C4-2B (cell line): ENCODE results near the gene CDIPT.

Experiments used
- H3K27ac ChIP-seq: fragments of 450-650 bp; 2 replicates; pipeline ENCODE4 v1.5.1; 2017
- ZFX ChIP-seq: fragments of 450-650 bp; IDR thresholded peaks from 2 replicates; pipeline ENCODE4 v1.6.1; 2017
- TF ChIP-seq, protein P1 (sequence below): fragments of 450-650 bp; conservative IDR thresholded peaks from 2 replicates; pipeline ENCODE4 v1.5.1; 2017; ENCODE audit warnings: mild to moderate bottlenecking

Gene CDIPT

GRCh38 chr16:29812754-29813643 lies 50.0 kb downstream of the CDIPT start:
- H3K27ac ChIP-seq, result no peak overlapping the region
- TF ChIP-seq, protein P1, sequence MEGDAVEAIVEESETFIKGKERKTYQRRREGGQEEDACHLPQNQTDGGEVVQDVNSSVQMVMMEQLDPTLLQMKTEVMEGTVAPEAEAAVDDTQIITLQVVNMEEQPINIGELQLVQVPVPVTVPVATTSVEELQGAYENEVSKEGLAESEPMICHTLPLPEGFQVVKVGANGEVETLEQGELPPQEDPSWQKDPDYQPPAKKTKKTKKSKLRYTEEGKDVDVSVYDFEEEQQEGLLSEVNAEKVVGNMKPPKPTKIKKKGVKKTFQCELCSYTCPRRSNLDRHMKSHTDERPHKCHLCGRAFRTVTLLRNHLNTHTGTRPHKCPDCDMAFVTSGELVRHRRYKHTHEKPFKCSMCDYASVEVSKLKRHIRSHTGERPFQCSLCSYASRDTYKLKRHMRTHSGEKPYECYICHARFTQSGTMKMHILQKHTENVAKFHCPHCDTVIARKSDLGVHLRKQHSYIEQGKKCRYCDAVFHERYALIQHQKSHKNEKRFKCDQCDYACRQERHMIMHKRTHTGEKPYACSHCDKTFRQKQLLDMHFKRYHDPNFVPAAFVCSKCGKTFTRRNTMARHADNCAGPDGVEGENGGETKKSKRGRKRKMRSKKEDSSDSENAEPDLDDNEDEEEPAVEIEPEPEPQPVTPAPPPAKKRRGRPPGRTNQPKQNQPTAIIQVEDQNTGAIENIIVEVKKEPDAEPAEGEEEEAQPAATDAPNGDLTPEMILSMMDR, result no peak
- TF ChIP-seq ZFX, result no peak

- peak within 1 kb of the TSS; percentile 96 for H3K27ac ChIP-seq
- TF ChIP-seq, protein P1, result no peak
- no peak for TF ChIP-seq ZFX
Measured at GRCh38 chr16:29811896-29812665, 50.9 kb downstream of the CDIPT start, which contains the start of gene PRRT2. Gene PRRT2, plus strand, starts transcription at chr16:29812193. Its CDS starts 862 bp downstream, at chr16:29813055.

DNA sequence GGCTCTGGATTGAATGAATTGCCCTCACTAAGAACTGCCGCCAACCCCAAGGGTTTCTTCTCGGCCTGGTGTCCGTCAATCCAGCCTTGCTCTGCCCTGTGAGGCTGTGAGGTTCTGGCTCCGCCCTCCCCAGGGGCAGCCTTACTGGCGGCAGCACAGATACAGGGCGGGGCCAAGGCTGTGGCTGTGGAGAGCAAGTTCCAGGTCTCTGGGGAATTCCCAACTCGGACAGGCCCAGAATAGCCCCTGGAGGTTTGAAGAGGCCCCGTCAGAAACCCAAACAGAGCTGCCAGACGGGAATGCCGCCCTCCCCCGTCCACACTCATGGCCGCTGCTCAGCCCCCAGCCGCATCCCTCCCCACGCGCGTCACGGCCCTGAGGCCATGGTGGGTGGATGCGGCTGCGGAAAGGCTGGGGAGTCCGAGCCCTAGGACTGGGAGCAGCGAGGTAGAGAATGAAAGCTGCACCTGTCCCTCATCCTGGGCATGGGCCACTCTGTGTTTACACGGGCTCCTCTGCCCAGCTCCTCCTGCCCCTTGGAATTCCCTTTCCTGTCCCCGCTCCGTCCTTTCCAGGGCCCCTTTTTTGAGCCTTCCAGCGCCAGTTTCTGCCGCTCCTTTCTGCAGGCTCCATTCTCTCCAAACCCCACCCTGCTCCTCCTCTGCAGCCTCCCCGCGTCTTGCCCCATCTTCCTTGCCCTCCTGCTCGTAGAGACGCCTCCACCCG lies 51.7 kb downstream of the CDIPT start:
- TF ChIP-seq, protein P1, result no peak
- TF ChIP-seq ZFX, result no peak
- H3K27ac ChIP-seq, result peak overlapping the region; percentile 96

- H3K27ac ChIP-seq, result peak overlapping the region; percentile 96
- TF ChIP-seq, protein P1, result no peak
- TF ChIP-seq ZFX, result no peak
Measured at GRCh38 chr16:29810699-29811169, 52.3 kb downstream of the CDIPT start.

DNA sequence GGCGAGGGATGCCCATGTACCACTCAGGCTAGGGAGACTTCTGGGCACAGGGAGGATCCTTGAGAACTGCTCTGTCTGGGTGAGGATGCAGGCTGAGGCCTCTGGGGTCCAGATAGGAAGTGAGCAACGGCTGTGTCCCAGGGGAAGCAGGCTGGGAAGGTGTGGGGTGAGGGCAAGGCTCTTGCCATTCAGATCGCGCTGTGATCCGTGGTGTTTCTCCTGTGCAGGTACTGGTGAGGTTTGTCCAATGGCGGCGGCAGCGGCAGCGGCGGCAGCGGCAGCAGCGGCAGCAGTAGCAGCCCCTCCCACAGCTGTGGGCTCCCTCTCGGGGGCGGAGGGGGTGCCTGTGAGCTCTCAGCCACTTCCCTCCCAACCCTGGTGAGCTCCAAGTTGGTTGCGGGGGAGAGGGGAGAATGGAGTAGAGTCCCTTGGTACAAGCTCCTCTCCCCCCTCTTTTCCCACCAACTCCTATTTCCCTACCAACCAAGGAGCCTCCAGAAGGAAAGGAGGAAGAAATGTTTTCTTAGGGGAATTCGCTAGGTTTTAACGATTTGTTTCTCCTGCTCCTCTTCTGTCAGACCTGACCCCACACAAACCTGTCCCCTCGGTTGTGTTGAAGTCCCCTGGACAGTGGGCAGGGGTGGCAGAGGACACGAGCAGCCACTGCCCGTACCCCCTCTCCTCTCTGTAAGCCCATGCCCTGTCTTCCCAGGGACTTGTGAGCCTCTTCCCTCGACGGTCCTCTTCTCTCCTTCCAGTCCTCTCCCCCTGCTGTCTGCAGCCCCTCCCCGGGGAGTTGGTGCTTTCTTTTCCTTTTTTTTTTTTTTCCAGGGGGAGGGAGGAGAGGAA lies 53.0 kb downstream of the CDIPT start:
- H3K27ac ChIP-seq, result peak overlapping the region; percentile 96
- TF ChIP-seq, protein P1, result no peak
- TF ChIP-seq ZFX, result no peak

- H3K27ac ChIP-seq, result peak overlapping the region; percentile 96
Measured at GRCh38 chr16:29809031-29809747, 53.8 kb downstream of the CDIPT start.

More at GRCh38 chr16:29809031-29809747, 53.8 kb downstream of the CDIPT start:
- TF ChIP-seq, protein P1, result no peak
- no peak for TF ChIP-seq ZFX
